Hepatocyte (in vitro differentiated cells): Measurements from ENCODE around the gene HYLS1. TPM values are rescaled to one million over a fixed set of nuclear protein-coding genes. Genes with fewer than 3 reads are reported as not detected.

Source experiments
- DNase-seq: peaks from one replicate; pipeline ENCODE4 v3.0.0-alpha.2; 2016; ENCODE audit warnings: low spot score
- H2AFZ ChIP-seq: fragments of 200-600 bp; sonication (generic); 2 replicates; pipeline ENCODE4 v1.6.0; 2016; ENCODE audit warnings: antibody characterized with exemption, mild to moderate bottlenecking
- H3K27ac ChIP-seq: fragments of 200-600 bp; sonication (generic); 2 replicates; pipeline ENCODE4 v1.5.1; 2016; ENCODE audit warnings: mild to moderate bottlenecking
- H3K27me3 ChIP-seq: fragments of 200-600 bp; sonication (generic); 2 replicates; pipeline ENCODE4 v1.6.1; 2016
- H3K36me3 ChIP-seq: fragments of 200-600 bp; sonication (generic); replicated peaks from 2 replicates; pipeline ENCODE4 v1.5.1; 2016; ENCODE audit warnings: low read depth; ENCODE audit not compliant: insufficient read depth
- H3K4me1 ChIP-seq: fragments of 200-600 bp; sonication (generic); 2 replicates; pipeline ENCODE4 v1.5.1; 2016; ENCODE audit warnings: mild to moderate bottlenecking, moderate library complexity; ENCODE audit not compliant: insufficient read depth
- H3K4me2 ChIP-seq: fragments of 200-600 bp; sonication (generic); 2 replicates; pipeline ENCODE4 v1.6.0; 2016
- H3K4me3 ChIP-seq: fragments of 200-600 bp; sonication (generic); 2 replicates; pipeline ENCODE4 v1.5.1; 2016; ENCODE audit warnings: mild to moderate bottlenecking
- H3K79me2 ChIP-seq: fragments of 200-600 bp; sonication (generic); 2 replicates; pipeline ENCODE4 v1.6.0; 2017; ENCODE audit warnings: mild to moderate bottlenecking
- H3K9me2 ChIP-seq: fragments of 200-600 bp; sonication (generic); replicated peaks from 2 replicates; pipeline ENCODE4 v1.6.0; 2017; ENCODE audit warnings: mild to moderate bottlenecking; ENCODE audit not compliant: insufficient read depth
- H3K9me3 ChIP-seq: fragments of 200-600 bp; sonication (generic); 2 replicates; pipeline ENCODE4 v1.5.1; 2016; ENCODE audit warnings: low read depth, mild to moderate bottlenecking
- H4K20me1 ChIP-seq: fragments of 200-600 bp; sonication (generic); 2 replicates; pipeline ENCODE4 v1.6.0; 2016; ENCODE audit warnings: mild to moderate bottlenecking; ENCODE audit not compliant: insufficient read depth, poor library complexity, severe bottlenecking
- CTCF ChIP-seq: fragments of 200-600 bp; sonication (generic); IDR thresholded peaks from 2 replicates; pipeline ENCODE4 v1.5.1; 2016; ENCODE audit warnings: antibody characterized with exemption, mild to moderate bottlenecking; ENCODE audit not compliant: poor library complexity
- EZH2 ChIP-seq: fragments of 200-600 bp; sonication (generic); IDR thresholded peaks from 2 replicates; pipeline ENCODE4 v1.6.1; 2016; ENCODE audit warnings: antibody characterized with exemption, mild to moderate bottlenecking, borderline replicate concordance
- EZH2phosphoT487 ChIP-seq: fragments of 200-600 bp; sonication (generic); IDR thresholded peaks from one replicate; pipeline ENCODE4 v1.6.1; 2018; ENCODE audit warnings: antibody characterized with exemption, mild to moderate bottlenecking, low read depth, moderate library complexity; ENCODE audit not compliant: unreplicated experiment, severe bottlenecking
- WGBS: methylation state at CpG from one replicate; pipeline ENCODE4 v1.1.6; 2016; ENCODE audit warnings: low lambda C conversion rate; ENCODE audit errors: missing lambda C conversion rate; 5-methylcytosine and 5-hydroxymethylcytosine counted together
- polyA plus RNA-seq: library from polyadenylated mRNA; unstranded; fragments of >200 nt; fragmentation: Nextera tagmentation; extraction: Ambion mirVana; gene quantifications from 2 replicates; pipeline ENCODE4 v1.2.1, GENCODE V29; 2016
- total RNA-seq: library from RNA; depleted of rRNA; stranded (reverse); fragments of >200 nt; gene quantifications from 2 replicates; pipeline ENCODE4 v1.2.3, GENCODE V29; 2014

Gene HYLS1
- total and polyA plus RNA-seq, 2 experiments from 2014 or later: 5.4 to 5.7 TPM

DNA sequence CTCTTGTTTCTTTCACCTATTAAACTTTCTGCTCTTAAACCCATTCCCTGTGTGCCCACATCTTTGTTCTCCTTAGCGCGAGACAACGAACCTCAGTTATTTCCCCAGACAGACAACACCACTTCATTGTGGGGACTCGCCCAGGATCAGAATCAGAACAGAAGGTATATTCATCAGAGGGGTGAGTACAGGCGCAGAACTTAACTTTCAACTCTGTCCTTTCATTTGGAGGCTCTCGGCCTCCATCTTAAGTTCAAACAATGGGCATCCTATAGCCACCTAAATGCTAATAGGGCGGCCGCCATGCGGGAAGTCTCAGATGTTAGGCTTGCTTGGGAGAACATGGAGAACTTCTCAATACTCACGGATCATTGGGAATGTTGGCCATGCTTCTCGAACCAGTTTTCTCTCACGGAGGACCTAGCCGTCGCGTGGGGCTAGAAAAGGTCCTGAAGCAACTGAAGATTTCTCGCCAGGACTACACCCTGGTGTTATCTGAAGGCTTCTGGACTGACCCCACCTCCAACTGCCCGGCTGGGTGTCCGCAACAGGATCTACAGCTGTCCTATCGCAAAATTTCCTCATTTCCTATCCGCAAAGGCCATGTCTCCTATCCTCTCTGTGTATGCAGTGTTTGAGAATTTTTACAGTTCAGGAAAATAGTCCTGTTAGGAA lies 13.4 kb upstream of the HYLS1 start:
- Histone ChIP-seq H3K27me3 (no peaks in the 10 kb centered on the region), H3K27ac (peak overlapping the region; percentile 11), H3K79me2 (no peaks in the 10 kb centered on the region), H3K36me3 (no peaks in the 10 kb centered on the region), H3K4me2 (peak overlapping the region; percentile 71), H3K9me3 (no peaks in the 10 kb centered on the region), H2AFZ (peak overlapping the region; percentile 41), H3K4me1 (no peaks in the 10 kb centered on the region), H4K20me1 (no peaks in the 10 kb centered on the region), H3K9me2 (no peaks in the 10 kb centered on the region), H3K4me3 (no peak overlapping the region)
- WGBS: 68% methylated on average over 20 of the region's 20 CpGs
- no peak for DNase-seq
- no peak for TF ChIP-seq CTCF

DNA sequence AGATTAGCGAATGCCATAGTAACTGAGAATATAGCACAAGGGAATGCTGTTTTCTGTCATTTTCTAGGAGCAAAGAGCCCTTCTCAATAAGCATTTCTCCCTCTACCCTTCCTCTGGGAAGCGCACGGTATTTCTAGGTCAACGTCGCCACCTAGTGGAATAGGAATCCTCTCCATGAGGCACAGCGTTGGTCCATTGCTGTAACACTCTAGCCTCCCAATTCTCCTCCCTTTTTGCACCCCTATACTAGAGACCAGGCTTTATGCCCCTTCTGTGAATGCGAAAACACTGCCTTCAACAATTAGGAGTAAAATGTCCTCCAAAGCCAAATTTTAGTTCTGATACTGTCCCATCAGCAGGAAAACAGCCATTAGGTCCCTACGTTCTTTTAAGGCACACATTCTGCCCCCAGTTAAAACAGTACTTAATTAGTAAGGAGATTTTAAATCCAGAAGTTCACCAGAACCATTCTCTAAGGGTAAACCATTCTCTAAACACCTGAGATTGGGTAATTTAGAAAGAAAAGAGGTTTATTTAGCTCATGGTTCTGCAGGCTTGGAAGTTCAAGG lies 12.8 kb upstream of the HYLS1 start:
- no peaks in the 10 kb centered on the region for H3K4me1 ChIP-seq
- DNase-seq: peak; percentile 86
- no peak overlapping the region for H3K4me3 ChIP-seq
- H3K27ac ChIP-seq: no peak overlapping the region
- H3K4me2 ChIP-seq: peak overlapping the region; percentile 71
- H3K79me2 ChIP-seq: no peaks in the 10 kb centered on the region
- no peaks in the 10 kb centered on the region for H3K27me3 ChIP-seq
- no peaks in the 10 kb centered on the region for H4K20me1 ChIP-seq
- no peak overlapping the region for H2AFZ ChIP-seq
- 12% methylated on average over 8 of the region's 8 CpGs for WGBS
- no peaks in the 10 kb centered on the region for H3K9me2 ChIP-seq
- H3K9me3 ChIP-seq: no peaks in the 10 kb centered on the region
- H3K36me3 ChIP-seq: no peaks in the 10 kb centered on the region
- no peak for TF ChIP-seq EZH2
- TF ChIP-seq CTCF: peak; percentile 77
- TF ChIP-seq EZH2phosphoT487: no peak

DNA sequence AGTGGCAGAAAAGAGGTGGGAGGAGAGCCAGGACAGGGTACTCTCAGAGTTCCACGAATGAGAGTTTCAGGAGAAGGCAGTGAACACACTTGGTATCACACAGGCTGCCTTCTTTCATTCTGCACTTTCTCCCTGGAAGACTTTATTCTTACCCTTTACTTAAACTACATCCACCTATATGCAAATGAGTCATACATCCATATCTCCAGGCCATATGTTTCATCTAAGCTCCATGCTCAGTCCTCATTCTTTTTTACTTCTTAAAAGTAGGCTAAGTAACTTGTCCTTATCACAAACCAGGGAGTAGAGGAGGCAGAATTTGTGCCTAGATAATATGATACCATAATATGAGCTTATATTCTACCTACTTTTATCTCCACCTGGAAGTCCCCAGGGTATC lies 6.2 kb upstream of the HYLS1 start:
- H3K4me3 ChIP-seq: no peak overlapping the region
- 80% methylated on average over 1 of the region's 1 CpG for WGBS
- no peaks in the 10 kb centered on the region for H3K79me2 ChIP-seq
- no peaks in the 10 kb centered on the region for H3K36me3 ChIP-seq
- no peak for DNase-seq
- no peaks in the 10 kb centered on the region for H3K9me3 ChIP-seq
- H3K9me2 ChIP-seq: no peaks in the 10 kb centered on the region
- H3K27ac ChIP-seq: no peak overlapping the region
- no peak overlapping the region for H3K4me2 ChIP-seq
- H3K4me1 ChIP-seq: no peaks in the 10 kb centered on the region
- no peaks in the 10 kb centered on the region for H4K20me1 ChIP-seq
- no peak for TF ChIP-seq CTCF
- no peak for TF ChIP-seq EZH2
- TF ChIP-seq EZH2phosphoT487: no peak
- H2AFZ ChIP-seq: no peak overlapping the region
- H3K27me3 ChIP-seq: no peaks in the 10 kb centered on the region
